ENCODE data around the gene GRID1. TPM values are rescaled to one million over a fixed set of nuclear protein-coding genes. Genes with fewer than 3 reads are reported as not detected.

The GRID1 gene
- total RNA-seq, 1 experiment from 2014 or later = not detected

DNA sequence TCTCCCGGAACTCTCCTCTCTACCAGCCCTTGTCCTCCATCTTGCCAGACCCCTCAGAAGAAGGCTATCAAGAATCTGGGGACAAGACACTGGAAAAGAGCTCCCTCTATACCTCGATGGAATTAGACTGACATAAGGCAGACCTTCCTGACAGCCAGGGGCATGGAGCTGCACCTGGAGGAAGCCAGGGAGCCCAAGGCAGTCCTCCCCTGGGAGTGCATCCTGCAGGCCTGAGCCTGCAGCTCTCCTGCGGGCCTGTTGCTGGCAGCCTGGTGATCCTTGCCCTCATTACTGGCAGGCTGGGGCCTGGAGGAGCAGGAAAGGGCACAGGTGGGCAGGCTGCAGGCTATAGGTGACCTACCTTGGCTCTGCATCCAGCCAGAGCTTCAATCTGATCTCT, 323.4 kb downstream of the GRID1 start:
- DNase-seq = no peak
- Mint-ChIP-seq H3K27ac (ENCODE audit: unreplicated experiment) (no peak overlapping the region), H3K4me3 (ENCODE audit: low read depth, unreplicated experiment) (no peak overlapping the region), H3K27me3 (ENCODE audit: unreplicated experiment) (peaks cover 60% of the 10 kb centered on the region), H3K4me1 (ENCODE audit: low read depth, unreplicated experiment) (no peaks in the 10 kb centered on the region), H3K36me3 (ENCODE audit: insufficient read depth, unreplicated experiment) (no peaks in the 10 kb centered on the region), H3K9me3 (ENCODE audit: low read depth, unreplicated experiment) (no peaks in the 10 kb centered on the region)
- CTCF ChIA-PET = no interaction called here
- BruUV-seq (replicated peaks) = no TSS peak
- intact Hi-C loops (cut with micrococcal nuclease; ENCODE audit: unreplicated experiment) = no loop called here
- TF ChIP-seq, protein P1, sequence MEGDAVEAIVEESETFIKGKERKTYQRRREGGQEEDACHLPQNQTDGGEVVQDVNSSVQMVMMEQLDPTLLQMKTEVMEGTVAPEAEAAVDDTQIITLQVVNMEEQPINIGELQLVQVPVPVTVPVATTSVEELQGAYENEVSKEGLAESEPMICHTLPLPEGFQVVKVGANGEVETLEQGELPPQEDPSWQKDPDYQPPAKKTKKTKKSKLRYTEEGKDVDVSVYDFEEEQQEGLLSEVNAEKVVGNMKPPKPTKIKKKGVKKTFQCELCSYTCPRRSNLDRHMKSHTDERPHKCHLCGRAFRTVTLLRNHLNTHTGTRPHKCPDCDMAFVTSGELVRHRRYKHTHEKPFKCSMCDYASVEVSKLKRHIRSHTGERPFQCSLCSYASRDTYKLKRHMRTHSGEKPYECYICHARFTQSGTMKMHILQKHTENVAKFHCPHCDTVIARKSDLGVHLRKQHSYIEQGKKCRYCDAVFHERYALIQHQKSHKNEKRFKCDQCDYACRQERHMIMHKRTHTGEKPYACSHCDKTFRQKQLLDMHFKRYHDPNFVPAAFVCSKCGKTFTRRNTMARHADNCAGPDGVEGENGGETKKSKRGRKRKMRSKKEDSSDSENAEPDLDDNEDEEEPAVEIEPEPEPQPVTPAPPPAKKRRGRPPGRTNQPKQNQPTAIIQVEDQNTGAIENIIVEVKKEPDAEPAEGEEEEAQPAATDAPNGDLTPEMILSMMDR (IDR thresholded peaks at IDR 0.05; ENCODE audit: unreplicated experiment) = no peak

DNA sequence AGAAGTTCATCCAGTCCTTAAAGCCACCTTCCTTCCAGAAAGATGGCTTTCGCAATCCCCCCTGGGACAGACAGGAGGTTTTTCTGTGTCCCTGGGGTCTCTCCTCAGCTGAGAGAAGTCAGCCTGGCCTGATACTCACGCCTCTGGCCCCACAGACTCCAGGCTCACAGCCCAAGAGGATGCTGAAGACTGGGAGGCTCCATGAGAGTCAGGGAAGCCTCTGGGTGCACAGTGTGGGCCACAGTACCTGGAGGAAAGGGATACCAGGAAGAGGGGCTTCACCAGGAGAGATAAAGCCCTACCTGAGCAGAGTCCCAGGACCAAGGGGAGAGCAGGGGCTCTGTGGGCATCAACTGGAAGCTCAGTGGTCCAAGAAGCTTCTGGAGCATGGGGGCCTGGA, 324.4 kb downstream of the GRID1 start:
- Mint-ChIP-seq H3K27me3 (ENCODE audit: unreplicated experiment) (peaks cover 64% of the 10 kb centered on the region), H3K9me3 (ENCODE audit: low read depth, unreplicated experiment) (no peaks in the 10 kb centered on the region), H3K36me3 (ENCODE audit: insufficient read depth, unreplicated experiment) (no peaks in the 10 kb centered on the region), H3K4me3 (ENCODE audit: low read depth, unreplicated experiment) (no peak overlapping the region), H3K27ac (ENCODE audit: unreplicated experiment) (no peak overlapping the region), H3K4me1 (ENCODE audit: low read depth, unreplicated experiment) (no peaks in the 10 kb centered on the region)
- CTCF ChIA-PET = no interaction called here
- intact Hi-C loops (cut with micrococcal nuclease; ENCODE audit: unreplicated experiment) = no loop called here
- TF ChIP-seq, protein P1 (IDR thresholded peaks at IDR 0.05; ENCODE audit: unreplicated experiment) = no peak
- BruUV-seq (replicated peaks) = no TSS peak
- no peak for DNase-seq

DNA sequence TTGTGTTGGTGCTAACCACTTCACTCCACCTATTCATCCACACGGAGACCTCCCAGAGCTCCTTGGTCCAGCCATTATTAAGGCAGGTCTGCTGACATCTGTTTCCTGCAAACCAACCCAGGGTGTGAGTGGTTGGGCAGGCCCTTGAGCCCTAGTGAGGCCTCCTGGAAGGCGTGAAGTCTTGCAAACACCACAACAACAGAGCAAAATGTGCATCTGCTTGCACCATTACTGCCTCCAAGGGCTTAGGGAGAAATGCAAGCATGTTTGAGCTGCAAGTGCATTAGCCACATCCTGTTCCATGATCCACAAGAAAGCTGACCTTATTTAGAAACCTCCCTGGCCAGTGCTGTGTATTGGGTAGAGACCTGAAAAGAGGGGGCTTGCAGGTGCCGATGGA, 325.5 kb downstream of the GRID1 start:
- Mint-ChIP-seq H3K27ac (ENCODE audit: unreplicated experiment) (no peak overlapping the region), H3K4me3 (ENCODE audit: low read depth, unreplicated experiment) (no peak overlapping the region), H3K9me3 (ENCODE audit: low read depth, unreplicated experiment) (no peaks in the 10 kb centered on the region), H3K4me1 (ENCODE audit: low read depth, unreplicated experiment) (no peaks in the 10 kb centered on the region), H3K36me3 (ENCODE audit: insufficient read depth, unreplicated experiment) (no peaks in the 10 kb centered on the region), H3K27me3 (ENCODE audit: unreplicated experiment) (peaks cover 55% of the 10 kb centered on the region)
- TF ChIP-seq, protein P1 (IDR thresholded peaks at IDR 0.05; ENCODE audit: unreplicated experiment) = no peak
- CTCF ChIA-PET = no interaction called here
- BruUV-seq (replicated peaks) = no TSS peak
- intact Hi-C loops (cut with micrococcal nuclease; ENCODE audit: unreplicated experiment) = no loop called here
- no peak for DNase-seq

DNA sequence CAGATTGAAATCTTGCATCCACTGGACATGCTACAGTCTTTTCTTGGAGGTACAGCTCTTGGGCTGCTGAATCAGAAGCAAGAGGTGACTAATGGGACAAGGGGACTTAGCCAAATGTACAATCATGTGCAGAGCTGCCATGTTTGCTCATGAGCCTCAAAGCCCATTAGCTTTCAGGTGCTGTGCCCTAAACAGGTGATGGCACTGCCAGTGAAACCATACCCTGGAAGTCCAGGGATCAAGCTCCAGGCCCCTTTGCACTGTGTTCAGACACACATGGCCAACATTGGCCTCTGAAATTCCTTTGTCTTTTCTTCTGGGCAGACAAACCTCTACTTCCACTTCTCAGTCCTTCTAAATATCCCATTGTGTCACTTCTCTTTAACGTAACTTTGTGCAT, 328.2 kb downstream of the GRID1 start:
- no peak for DNase-seq
- intact Hi-C loops (cut with micrococcal nuclease; ENCODE audit: unreplicated experiment) = no loop called here
- BruUV-seq (replicated peaks) = no TSS peak
- TF ChIP-seq, protein P1 (IDR thresholded peaks at IDR 0.05; ENCODE audit: unreplicated experiment) = no peak
- no peaks in the 10 kb centered on the region for H3K9me3 Mint-ChIP-seq (ENCODE audit: low read depth, unreplicated experiment)
- H3K27ac Mint-ChIP-seq (ENCODE audit: unreplicated experiment) = no peak overlapping the region
- CTCF ChIA-PET = no interaction called here
- no peak overlapping the region for H3K4me3 Mint-ChIP-seq (ENCODE audit: low read depth, unreplicated experiment)
- no peaks in the 10 kb centered on the region for H3K4me1 Mint-ChIP-seq (ENCODE audit: low read depth, unreplicated experiment)
- H3K36me3 Mint-ChIP-seq (ENCODE audit: insufficient read depth, unreplicated experiment) = no peaks in the 10 kb centered on the region
- H3K27me3 Mint-ChIP-seq (ENCODE audit: unreplicated experiment) = peaks cover 39% of the 10 kb centered on the region

DNA sequence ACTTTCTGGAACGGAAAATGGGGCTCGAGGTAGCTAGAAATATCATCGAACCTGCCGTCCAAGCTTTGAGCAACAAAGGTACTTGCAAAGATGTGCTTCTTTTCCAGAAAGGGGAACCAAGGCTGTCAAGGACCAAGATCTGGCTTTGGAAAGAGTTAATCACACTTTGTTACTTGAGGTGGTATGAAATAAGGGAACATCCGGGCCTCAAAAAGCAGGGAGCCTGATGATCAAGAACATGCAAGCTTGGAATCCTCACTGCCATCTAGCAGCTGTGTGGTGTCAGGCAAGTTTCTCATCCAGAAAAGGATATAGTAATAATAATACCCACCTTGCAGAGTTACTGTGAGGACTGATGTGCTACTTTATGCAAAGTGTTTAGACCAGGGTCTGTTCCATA, 329.5 kb downstream of the GRID1 start:
- Mint-ChIP-seq H3K4me3 (ENCODE audit: low read depth, unreplicated experiment) (no peak overlapping the region), H3K27me3 (ENCODE audit: unreplicated experiment) (peaks cover 32% of the 10 kb centered on the region), H3K4me1 (ENCODE audit: low read depth, unreplicated experiment) (no peaks in the 10 kb centered on the region), H3K36me3 (ENCODE audit: insufficient read depth, unreplicated experiment) (no peaks in the 10 kb centered on the region), H3K27ac (ENCODE audit: unreplicated experiment) (no peak overlapping the region), H3K9me3 (ENCODE audit: low read depth, unreplicated experiment) (no peaks in the 10 kb centered on the region)
- DNase-seq = no peak
- no TSS peak for BruUV-seq (replicated peaks)
- CTCF ChIA-PET = no interaction called here
- TF ChIP-seq, protein P1 (IDR thresholded peaks at IDR 0.05; ENCODE audit: unreplicated experiment) = no peak
- intact Hi-C loops (cut with micrococcal nuclease; ENCODE audit: unreplicated experiment) = no loop called here
